K562 (cell line): Measurements from ENCODE around the gene TMEM131L.

Experiments
- CHD4 ChIP-seq: fragments of 200-600 bp; sonication (generic); IDR thresholded peaks from 3 replicates; pipeline ENCODE4 v1.6.1; 2012; ENCODE audit warnings: low read depth, mild to moderate bottlenecking, mixed read lengths, low read length, inconsistent platforms; ENCODE audit not compliant: insufficient read depth, insufficient replicate concordance, poor library complexity, severe bottlenecking
- EP300 ChIP-seq: IDR thresholded peaks from 2 replicates; pipeline ENCODE4 v1.6.1; 2012; ENCODE audit warnings: low read length, improper control_type of control experiment
- ERF ChIP-seq: fragments of 450-650 bp; formaldehyde crosslinking; IDR thresholded peaks from 2 replicates; pipeline ENCODE4 v1.4.0; 2020; ENCODE audit warnings: mild to moderate bottlenecking, mixed read lengths
- FOSL1 ChIP-seq: fragments of 200-800 bp; sonication (Bioruptor generic); conservative IDR thresholded peaks from 2 replicates; pipeline ENCODE4 v1.6.1; 2016; ENCODE audit warnings: missing genetic modification characterization, missing compliant biosample characterization
- HDAC1 ChIP-seq, 2 experiments: fragments of 450-650 bp; IDR thresholded peaks; 2 replicates each; pipeline ENCODE4 v1.6.1; 2016 to 2017; ENCODE audit warnings: inconsistent platforms in 1 of 2, mild to moderate bottlenecking in 1 of 2, moderate library complexity in 1 of 2
- HNRNPL ChIP-seq: fragments of 200-400 bp; formaldehyde crosslinking; IDR thresholded peaks from 2 replicates; pipeline ENCODE4 v1.6.1; 2017; ENCODE audit warnings: low read depth, mild to moderate bottlenecking, low read length
- KAT7 ChIP-seq: sonication (generic); formaldehyde crosslinking; IDR thresholded peaks from 2 replicates; pipeline ENCODE4 v1.8.0; 2022; ENCODE audit warnings: missing genetic modification reagents, mild to moderate bottlenecking, borderline replicate concordance
- KDM1A ChIP-seq, 2 experiments: fragments of 450-650 bp; IDR thresholded peaks; 2 replicates each; pipeline ENCODE4 v1.6.1; 2016; ENCODE audit warnings: mild to moderate bottlenecking in 2 of 2
- RCOR1 ChIP-seq, 2 experiments: IDR thresholded peaks; 2 replicates each; pipeline ENCODE4 v1.6.1; 2012; ENCODE audit warnings: low read depth in 2 of 2, low read length in 2 of 2, borderline replicate concordance in 1 of 2, improper control_type of control experiment in 1 of 2
- RUNX1 ChIP-seq: sonication (generic); IDR thresholded peaks from 2 replicates; pipeline ENCODE4 v1.6.1; 2016; ENCODE audit warnings: antibody characterized with exemption, low read depth
- TBL1XR1 ChIP-seq, 2 experiments: IDR thresholded peaks; 2 replicates each; pipeline ENCODE4 v1.6.1; 2012; ENCODE audit warnings: improper control_type of control experiment in 2 of 2, low read length in 2 of 2, mild to moderate bottlenecking in 1 of 2
- YY1 ChIP-seq, 3 experiments: IDR thresholded peaks; 2 replicates each; pipeline ENCODE4 v1.6.1; 2011; ENCODE audit warnings: low read length in 2 of 3, mild to moderate bottlenecking in 2 of 3, moderate library complexity in 2 of 3, borderline replicate concordance in 1 of 3, control low read depth in 1 of 3, low read depth in 1 of 3; ENCODE audit not compliant: insufficient read depth in 3 of 3, insufficient replicate concordance in 2 of 3, control insufficient read depth in 1 of 3, insufficient read length in 1 of 3; ENCODE audit errors: extremely low read depth in 1 of 3
- TF ChIP-seq, protein P1 (sequence below), 3 experiments: IDR thresholded peaks in 2 of 3; conservative IDR thresholded peaks in 1 of 3; 2 replicates each; pipeline ENCODE4 v1.5.1; 2011 to 2012; ENCODE audit warnings: low read length in 3 of 3, mild to moderate bottlenecking in 3 of 3, control low read depth in 2 of 3, improper control_type of control experiment in 1 of 3, inconsistent platforms in 1 of 3, low read depth in 1 of 3, mixed read lengths in 1 of 3, moderate library complexity in 1 of 3; ENCODE audit not compliant: insufficient read depth in 2 of 3

DNA sequence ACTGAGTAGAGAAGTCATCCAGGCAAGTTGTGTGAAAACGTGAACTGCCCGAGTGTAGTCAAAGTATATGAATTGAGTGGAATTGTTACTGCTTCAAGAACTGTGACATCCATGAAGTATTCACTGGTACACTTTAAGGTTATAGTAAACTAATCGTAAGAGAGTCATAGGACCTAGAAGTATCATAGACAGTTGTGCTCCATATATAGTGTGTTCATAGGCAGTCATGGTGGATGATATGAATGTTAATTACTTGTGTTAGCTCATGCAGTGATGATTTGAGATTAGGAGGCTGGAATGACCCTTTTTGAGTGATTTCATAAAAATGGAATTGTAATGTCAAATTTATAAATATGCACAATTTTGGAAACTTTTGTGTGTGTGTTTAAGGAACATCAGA, 136.6 kb downstream of the TMEM131L start:
- no peak for TF ChIP-seq TBL1XR1 (IDR thresholded peaks at IDR 0.05; ENCODE audit: low read length in 2 of 2)
- no peak for TF ChIP-seq RUNX1
- no peak for TF ChIP-seq CHD4
- TF ChIP-seq ERF (CRISPR knock-in tag) = no peak
- no peak for TF ChIP-seq KAT7 (CRISPR knock-in tag)
- no peak for TF ChIP-seq HNRNPL
- no peak for TF ChIP-seq FOSL1 (tag)
- TF ChIP-seq KDM1A (IDR thresholded peaks at IDR 0.05) = no peak
- TF ChIP-seq, protein P1, sequence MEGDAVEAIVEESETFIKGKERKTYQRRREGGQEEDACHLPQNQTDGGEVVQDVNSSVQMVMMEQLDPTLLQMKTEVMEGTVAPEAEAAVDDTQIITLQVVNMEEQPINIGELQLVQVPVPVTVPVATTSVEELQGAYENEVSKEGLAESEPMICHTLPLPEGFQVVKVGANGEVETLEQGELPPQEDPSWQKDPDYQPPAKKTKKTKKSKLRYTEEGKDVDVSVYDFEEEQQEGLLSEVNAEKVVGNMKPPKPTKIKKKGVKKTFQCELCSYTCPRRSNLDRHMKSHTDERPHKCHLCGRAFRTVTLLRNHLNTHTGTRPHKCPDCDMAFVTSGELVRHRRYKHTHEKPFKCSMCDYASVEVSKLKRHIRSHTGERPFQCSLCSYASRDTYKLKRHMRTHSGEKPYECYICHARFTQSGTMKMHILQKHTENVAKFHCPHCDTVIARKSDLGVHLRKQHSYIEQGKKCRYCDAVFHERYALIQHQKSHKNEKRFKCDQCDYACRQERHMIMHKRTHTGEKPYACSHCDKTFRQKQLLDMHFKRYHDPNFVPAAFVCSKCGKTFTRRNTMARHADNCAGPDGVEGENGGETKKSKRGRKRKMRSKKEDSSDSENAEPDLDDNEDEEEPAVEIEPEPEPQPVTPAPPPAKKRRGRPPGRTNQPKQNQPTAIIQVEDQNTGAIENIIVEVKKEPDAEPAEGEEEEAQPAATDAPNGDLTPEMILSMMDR (IDR thresholded peaks at IDR 0.05 in 2 of 3, conservative IDR thresholded peaks at IDR 0.05 in 1 of 3; ENCODE audit: insufficient read depth in 2 of 3, low read depth in 1 of 3, low read length in 3 of 3) = no peak
- no peak for TF ChIP-seq EP300
- TF ChIP-seq YY1 (IDR thresholded peaks at IDR 0.05; ENCODE audit: borderline replicate concordance in 1 of 3, control insufficient read depth in 1 of 3, extremely low read depth in 1 of 3, insufficient read depth in 3 of 3, insufficient read length in 1 of 3, insufficient replicate concordance in 2 of 3, low read depth in 1 of 3, low read length in 2 of 3) = no peak
- no peak for TF ChIP-seq RCOR1 (IDR thresholded peaks at IDR 0.05; ENCODE audit: borderline replicate concordance in 1 of 2, low read depth in 2 of 2, low read length in 2 of 2)
- TF ChIP-seq HDAC1 (IDR thresholded peaks at IDR 0.05) = no peak
